ENCODE results near the gene CELSR1. TPM values are rescaled to one million over a fixed set of nuclear protein-coding genes. Genes with fewer than 3 reads are reported as not detected.

The CELSR1 gene
- total and polyA plus RNA-seq, 2 donors (not counting 1 experiment from before 2014, with no cell fraction given), result 30.2 to 34.8 TPM

GRCh38 chr22:46349238-46349637 is 188.2 kb downstream of the CELSR1 start:
- intact Hi-C loops (cut with micrococcal nuclease), result no loop called here
- ATAC-seq (ENCODE audit: low read depth) (no peak), DNase-seq (no peak)
- TF ChIP-seq EZH2 (IDR thresholded peaks at IDR 0.05; ENCODE audit: borderline replicate concordance, insufficient read depth, low read depth, low read length, poor library complexity, severe bottlenecking) (no peak), CTCF (IDR thresholded peaks at IDR 0.05) (no peak)
- H3K27me3 Mint-ChIP-seq, result no peaks in the 10 kb centered on the region
- no peak overlapping the region for H3K4me3 ChIP-seq (ENCODE audit: control extremely low read depth in 1 of 5, extremely low read depth in 1 of 5, insufficient read depth in 1 of 5, low read depth in 2 of 5, low read length in 4 of 5)
- no peaks in the 10 kb centered on the region for H3K9me3 ChIP-seq (ENCODE audit: control extremely low read depth in 1 of 3, control insufficient read depth in 2 of 3, insufficient read depth in 1 of 3, low read length in 2 of 3)
- no peak overlapping the region for H3K4me3 Mint-ChIP-seq
- H3K79me2 ChIP-seq (ENCODE audit: control insufficient read depth, insufficient read depth, low read length), result peaks cover 12% of the 10 kb centered on the region
- H3K4me1 ChIP-seq (ENCODE audit: control insufficient read depth in 2 of 2, insufficient read depth in 2 of 2, low read length in 2 of 2), result peaks cover 0 to 9% of the 10 kb centered on the region in 2 donors
- H4K20me1 ChIP-seq (ENCODE audit: control insufficient read depth, insufficient read depth, low read length, poor library complexity, severe bottlenecking), result peaks cover 47% of the 10 kb centered on the region
- H3K4me2 ChIP-seq (replicated peaks; ENCODE audit: low read depth, low read length, poor library complexity, severe bottlenecking), result no peak overlapping the region
- POLR2A ChIA-PET, result no interaction called here
- no peak overlapping the region for H3K27ac ChIP-seq (ENCODE audit: low read length in 2 of 2)
- H3K4me1 Mint-ChIP-seq, result peaks cover 10% of the 10 kb centered on the region
- CTCF ChIA-PET, result interaction anchor here (3.0 kb wide), 1 partner anchor 19 kb away, joined by 7 read pairs; no protein-coding TSS in a partner anchor
- H3K27me3 ChIP-seq (replicated peaks in 1 of 4; ENCODE audit: control extremely low read depth in 1 of 4, control insufficient read depth in 3 of 4, insufficient read depth in 4 of 4, low read length in 3 of 4), result no peaks in the 10 kb centered on the region
- no peak overlapping the region for H3K27ac Mint-ChIP-seq
- H3K36me3 ChIP-seq (replicated peaks in 1 of 2; ENCODE audit: control extremely low read depth in 1 of 2, control insufficient read depth in 1 of 2, extremely low read depth in 1 of 2, insufficient read depth in 2 of 2, low read length in 1 of 2), result peaks cover 5 to 91% of the 10 kb centered on the region in 2 experiments
- no peaks in the 10 kb centered on the region for H3K9me3 Mint-ChIP-seq (ENCODE audit: insufficient read depth)
- no peak overlapping the region for H3K9ac ChIP-seq (ENCODE audit: low read length)
- WGBS (ENCODE audit: insufficient coverage), result 90% methylated on average over 17 of the region's 18 CpGs
- no peak overlapping the region for H2AFZ ChIP-seq (ENCODE audit: insufficient read depth, low read depth, low read length, poor library complexity, severe bottlenecking)

GRCh38 chr22:46348099-46348695 is 189.2 kb downstream of the CELSR1 start:
- Histone ChIP-seq H4K20me1 (ENCODE audit: control insufficient read depth, insufficient read depth, low read length, poor library complexity, severe bottlenecking) (peaks cover 41% of the 10 kb centered on the region), H3K27me3 (replicated peaks in 1 of 4; ENCODE audit: control extremely low read depth in 1 of 4, control insufficient read depth in 3 of 4, insufficient read depth in 4 of 4, low read length in 3 of 4) (no peaks in the 10 kb centered on the region), H2AFZ (ENCODE audit: insufficient read depth, low read depth, low read length, poor library complexity, severe bottlenecking) (no peak overlapping the region), H3K9ac (ENCODE audit: low read length) (no peak overlapping the region), H3K4me1 (ENCODE audit: control insufficient read depth in 2 of 2, insufficient read depth in 2 of 2, low read length in 2 of 2) (peaks cover 0 to 6% of the 10 kb centered on the region in 2 donors), H3K27ac (ENCODE audit: low read length in 2 of 2) (no peak overlapping the region), H3K4me2 (replicated peaks; ENCODE audit: low read depth, low read length, poor library complexity, severe bottlenecking) (no peak overlapping the region), H3K4me3 (ENCODE audit: control extremely low read depth in 1 of 5, extremely low read depth in 1 of 5, insufficient read depth in 1 of 5, low read depth in 2 of 5, low read length in 4 of 5) (no peak overlapping the region), H3K9me3 (ENCODE audit: control extremely low read depth in 1 of 3, control insufficient read depth in 2 of 3, insufficient read depth in 1 of 3, low read length in 2 of 3) (no peaks in the 10 kb centered on the region), H3K36me3 (replicated peaks in 1 of 2; ENCODE audit: control extremely low read depth in 1 of 2, control insufficient read depth in 1 of 2, extremely low read depth in 1 of 2, insufficient read depth in 2 of 2, low read length in 1 of 2) (peaks cover 5 to 90% of the 10 kb centered on the region in 2 experiments), H3K79me2 (ENCODE audit: control insufficient read depth, insufficient read depth, low read length) (peaks cover 12% of the 10 kb centered on the region)
- Mint-ChIP-seq H3K9me3 (ENCODE audit: insufficient read depth) (no peaks in the 10 kb centered on the region), H3K27me3 (no peaks in the 10 kb centered on the region), H3K27ac (no peak overlapping the region), H3K4me1 (peaks cover 9% of the 10 kb centered on the region), H3K4me3 (no peak overlapping the region)
- ATAC-seq (ENCODE audit: low read depth) (no peak), DNase-seq (no peak)
- 99% methylated on average over 9 of the region's 15 CpGs for WGBS (ENCODE audit: insufficient coverage)
- intact Hi-C loops (cut with micrococcal nuclease), result no loop called here
- ChIA-PET CTCF (interaction anchor here (3.0 kb wide), 1 partner anchor 20 kb away, joined by 7 read pairs; no protein-coding TSS in a partner anchor), POLR2A (no interaction called here)
- TF ChIP-seq EZH2 (IDR thresholded peaks at IDR 0.05; ENCODE audit: borderline replicate concordance, insufficient read depth, low read depth, low read length, poor library complexity, severe bottlenecking), result no peak
- TF ChIP-seq CTCF (IDR thresholded peaks at IDR 0.05), result no peak
